K562 (cell line): ENCODE results near the gene LANCL3. TPM values are rescaled to one million over a fixed set of nuclear protein-coding genes. Genes with fewer than 3 reads are reported as not detected.

Experiments
- ARID2 ChIP-seq: fragments of 450-650 bp; IDR thresholded peaks from 2 replicates; pipeline ENCODE4 v1.6.1; 2017; ENCODE audit warnings: antibody characterized with exemption, mild to moderate bottlenecking
- ARID4B ChIP-seq: sonication (generic); formaldehyde crosslinking; IDR thresholded peaks from 2 replicates; pipeline ENCODE4 v1.8.0; 2022; ENCODE audit warnings: mild to moderate bottlenecking, missing genetic modification reagents
- MGA ChIP-seq: fragments of 450-650 bp; IDR thresholded peaks from 2 replicates; pipeline ENCODE4 v1.6.1; 2016; ENCODE audit warnings: mild to moderate bottlenecking, moderate library complexity
- RFX7 ChIP-seq: fragments of 250-450 bp; sonication (Bioruptor Pico); IDR thresholded peaks from 2 replicates; pipeline ENCODE4 v1.5.1; 2021; ENCODE audit warnings: mild to moderate bottlenecking
- SP1 ChIP-seq: sonication (generic); formaldehyde crosslinking; IDR thresholded peaks from 2 replicates; pipeline ENCODE4 v1.8.1; 2022; ENCODE audit warnings: mild to moderate bottlenecking, missing genetic modification reagents
- ZNF12 ChIP-seq: sonication (generic); formaldehyde crosslinking; IDR thresholded peaks from 2 replicates; pipeline ENCODE4 v1.4.0; 2020; ENCODE audit warnings: mild to moderate bottlenecking, missing genetic modification reagents
- polyA plus RNA-seq, 8 experiments: library from polyadenylated mRNA; depleted of rRNA in 4 of 8; stranded (reverse) in 5 of 8; unstranded in 3 of 8; fragments of >200 nt; fragmentation: Nextera tagmentation in 2 of 8; fragmentation: Illumina TruSeq in 1 of 8; extraction: Ambion mirVana in 2 of 8; extraction: Trizol in 1 of 8; gene quantifications; 2 replicates each; pipeline versions ENCODE4 v1.2.1 to v1.2.3, GENCODE V29; 2011 to 2014; ENCODE audit warnings: inconsistent platforms in 1 of 8, missing spikeins in 1 of 8
- total RNA-seq, 7 experiments: library from RNA; depleted of rRNA in 6 of 7; stranded (reverse); fragments of >200 nt in 6 of 7; fragmentation: Illumina TruSeq in 2 of 7; extraction: Trizol in 2 of 7; gene quantifications; 2 replicates each; pipeline versions ENCODE4 v1.2.1 to v1.2.3, GENCODE V29; 2011 to 2021; ENCODE audit warnings: low replicate concordance in 1 of 7

LANCL3 gene
- total and polyA plus RNA-seq, 9 of the 15 experiments (the other 6 are each of a cell fraction or from before 2014, with no cell fraction given): 0.41 to 1.5 (median 0.58) TPM

GRCh38 chrX:37697169-37697760 is 125.8 kb downstream of the LANCL3 start (continued):
- TF ChIP-seq MGA: no peak
- TF ChIP-seq ZNF12: no peak
- no peak for TF ChIP-seq ARID4B
- TF ChIP-seq SP1 (CRISPR knock-in tag): no peak
- no peak for TF ChIP-seq RFX7 (CRISPR knock-in tag)
- TF ChIP-seq ARID2: no peak
- TF ChIP-seq, all 486 proteins: peak for 0
